Keratinocyte (primary cell): ENCODE measurements around the gene SMPD2. TPM values are rescaled to one million over a fixed set of nuclear protein-coding genes. Genes with fewer than 3 reads are reported as not detected.

Experiments
- DNase-seq: peaks from one replicate; pipeline ENCODE4 v3.0.0-alpha.2; 2011; ENCODE audit warnings: low read depth, missing footprints, low spot score
- FAIRE-seq: peaks from 2 replicates; lab custom pipeline; 2011; peaks lifted over from hg19 to GRCh38; lab: Jason Lieb, UNC
- H2AFZ ChIP-seq: 2 replicates; pipeline ENCODE4 v1.6.0; 2012; ENCODE audit warnings: low read length, control low read depth, inconsistent platforms; ENCODE audit not compliant: control insufficient read depth
- H3K27ac ChIP-seq: 2 replicates; pipeline ENCODE4 v1.5.1; 2011; ENCODE audit warnings: low read length; ENCODE audit not compliant: control insufficient read depth, insufficient read depth
- H3K27me3 ChIP-seq: 3 replicates; pipeline ENCODE4 v1.6.0; 2011; ENCODE audit warnings: low read length; ENCODE audit not compliant: control insufficient read depth, insufficient read depth; ENCODE audit errors: extremely low read depth
- H3K36me3 ChIP-seq, 2 experiments: 2 replicates in 1 of 2; 3 replicates in 1 of 2; pipeline ENCODE4 v1.5.1; 2011; ENCODE audit warnings: low read length in 2 of 2, mild to moderate bottlenecking in 1 of 2; ENCODE audit not compliant: control insufficient read depth in 2 of 2, insufficient read depth in 2 of 2; ENCODE audit errors: extremely low read depth in 1 of 2
- H3K4me1 ChIP-seq: 3 replicates; pipeline ENCODE4 v1.5.1; 2011; ENCODE audit warnings: low read length; ENCODE audit not compliant: control insufficient read depth, insufficient read depth; ENCODE audit errors: extremely low read depth
- H3K4me2 ChIP-seq: 3 replicates; pipeline ENCODE4 v1.6.0; 2011; ENCODE audit warnings: low read depth, low read length; ENCODE audit not compliant: control insufficient read depth, insufficient read depth; ENCODE audit errors: extremely low read depth
- H3K4me3 ChIP-seq, 3 experiments: fragments of 200-600 bp in 1 of 3; sonication (generic) in 1 of 3; 2 replicates in 2 of 3; 3 replicates in 1 of 3; pipeline ENCODE4 v1.5.1; 2011 to 2016; ENCODE audit warnings: low read length in 3 of 3, mild to moderate bottlenecking in 3 of 3, control low read depth in 2 of 3, inconsistent platforms in 1 of 3, low read depth in 1 of 3, mixed read lengths in 1 of 3, mixed run types in 1 of 3, moderate library complexity in 1 of 3; ENCODE audit not compliant: control insufficient read depth in 2 of 3, insufficient read depth in 2 of 3; ENCODE audit errors: extremely low read depth in 1 of 3
- H3K79me2 ChIP-seq: 2 replicates; pipeline ENCODE4 v1.6.0; 2012; ENCODE audit warnings: low read length; ENCODE audit not compliant: control insufficient read depth, insufficient read depth
- H3K9ac ChIP-seq: 3 replicates; pipeline ENCODE4 v1.6.0; 2011; ENCODE audit warnings: low read length; ENCODE audit not compliant: control insufficient read depth, insufficient read depth; ENCODE audit errors: extremely low read depth
- H3K9me1 ChIP-seq: 3 replicates; pipeline ENCODE4 v1.6.0; 2011; ENCODE audit warnings: low read length; ENCODE audit not compliant: control insufficient read depth, insufficient read depth; ENCODE audit errors: extremely low read depth
- H3K9me3 ChIP-seq: 2 replicates; pipeline ENCODE4 v1.5.1; 2012; ENCODE audit warnings: low read depth, low read length; ENCODE audit not compliant: control insufficient read depth
- H4K20me1 ChIP-seq: 3 replicates; pipeline ENCODE4 v1.6.0; 2011; ENCODE audit warnings: low read length; ENCODE audit not compliant: control insufficient read depth, insufficient read depth; ENCODE audit errors: extremely low read depth
- EZH2 ChIP-seq: IDR thresholded peaks from one replicate; pipeline ENCODE4 v1.6.1; 2012; ENCODE audit warnings: inconsistent platforms, mild to moderate bottlenecking, low read length, moderate library complexity
- dilution Hi-C: fragments of 300-500 bp; cut with MboI; formaldehyde crosslinking; loops from one replicate; pipeline ENCODE4 v1.7.0; 2020; ENCODE audit warnings: low sequenced_read_pairs; ENCODE audit not compliant: extremely low pct_ligation_motif_present
- polyA plus RNA-seq, 5 experiments: library from polyadenylated mRNA; depleted of rRNA in 3 of 5; stranded (reverse) in 3 of 5; stranded (forward) in 1 of 5; unstranded in 1 of 5; fragments of >200 nt; gene quantifications; 1 replicate in 1 of 5; 2 replicates in 3 of 5; 3 replicates in 1 of 5; pipeline versions ENCODE4 v1.2.1 to v1.2.3, GENCODE V29; 2011 to 2012; ENCODE audit warnings: missing spikeins in 2 of 5, low read depth in 1 of 5, low replicate concordance in 1 of 5
- TF ChIP-seq, protein P1 (sequence below), 3 experiments: IDR thresholded peaks in 1 of 3; conservative IDR thresholded peaks in 1 of 3; optimal IDR thresholded peaks in 1 of 3; 2 replicates in 2 of 3; 3 replicates in 1 of 3; pipeline versions ENCODE3 to v1.5.1; 2011; ENCODE audit warnings: low read length in 3 of 3, mild to moderate bottlenecking in 3 of 3, moderate library complexity in 2 of 3, control low read depth in 1 of 3, inconsistent platforms in 1 of 3; ENCODE audit not compliant: insufficient read depth in 2 of 3; ENCODE audit errors: extremely low read depth in 1 of 3

SMPD2 gene
- polyA plus RNA-seq, 1 donor (not counting 4 experiments of a cell fraction or from before 2014, with no cell fraction given): 11.7 TPM

DNA sequence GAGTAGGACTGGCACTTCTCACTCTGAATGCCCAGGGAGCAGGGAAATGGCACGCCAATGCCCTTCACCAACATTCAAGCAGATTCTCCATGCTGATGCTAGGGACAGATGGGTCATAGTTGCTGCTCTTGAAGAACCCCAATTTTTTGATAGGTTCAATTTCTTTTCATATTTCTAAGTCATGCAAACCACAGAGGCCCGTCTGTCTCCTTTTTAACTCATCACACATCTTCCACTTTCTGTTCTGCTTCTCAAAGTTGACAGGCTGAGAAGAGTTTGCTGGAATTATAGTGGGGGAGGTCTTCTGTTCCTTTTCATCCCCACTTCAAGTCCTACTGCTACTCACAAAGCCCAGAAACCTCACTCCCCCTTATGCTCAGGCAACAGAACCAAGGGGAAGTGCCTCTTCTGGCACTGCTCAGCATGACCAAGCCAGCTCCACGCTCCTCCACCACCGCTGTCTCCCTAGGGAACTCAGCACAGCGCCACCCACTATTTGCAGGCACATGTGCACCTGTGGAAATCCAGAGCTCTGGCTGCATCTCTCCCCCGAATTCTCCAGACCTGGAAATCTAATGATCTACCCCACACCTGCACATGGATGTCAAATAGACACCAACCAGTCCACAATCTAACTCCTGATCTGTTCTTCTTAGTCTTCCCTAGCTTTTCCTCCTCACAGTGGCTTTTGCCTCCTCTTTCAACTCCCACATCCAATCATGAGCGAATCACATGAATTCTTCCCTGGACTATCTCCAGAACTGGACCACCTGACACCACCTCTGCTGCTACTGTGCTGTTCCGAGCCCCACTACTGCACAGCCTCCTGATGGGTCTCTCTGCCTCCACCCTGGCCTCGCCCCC is 31.8 kb downstream of the SMPD2 start:
- peaks cover 37 to 42% of the 10 kb centered on the region in 2 experiments for H3K36me3 ChIP-seq
- H3K9me3 ChIP-seq: no peaks in the 10 kb centered on the region
- TF ChIP-seq EZH2: no peak
- TF ChIP-seq, protein P1, sequence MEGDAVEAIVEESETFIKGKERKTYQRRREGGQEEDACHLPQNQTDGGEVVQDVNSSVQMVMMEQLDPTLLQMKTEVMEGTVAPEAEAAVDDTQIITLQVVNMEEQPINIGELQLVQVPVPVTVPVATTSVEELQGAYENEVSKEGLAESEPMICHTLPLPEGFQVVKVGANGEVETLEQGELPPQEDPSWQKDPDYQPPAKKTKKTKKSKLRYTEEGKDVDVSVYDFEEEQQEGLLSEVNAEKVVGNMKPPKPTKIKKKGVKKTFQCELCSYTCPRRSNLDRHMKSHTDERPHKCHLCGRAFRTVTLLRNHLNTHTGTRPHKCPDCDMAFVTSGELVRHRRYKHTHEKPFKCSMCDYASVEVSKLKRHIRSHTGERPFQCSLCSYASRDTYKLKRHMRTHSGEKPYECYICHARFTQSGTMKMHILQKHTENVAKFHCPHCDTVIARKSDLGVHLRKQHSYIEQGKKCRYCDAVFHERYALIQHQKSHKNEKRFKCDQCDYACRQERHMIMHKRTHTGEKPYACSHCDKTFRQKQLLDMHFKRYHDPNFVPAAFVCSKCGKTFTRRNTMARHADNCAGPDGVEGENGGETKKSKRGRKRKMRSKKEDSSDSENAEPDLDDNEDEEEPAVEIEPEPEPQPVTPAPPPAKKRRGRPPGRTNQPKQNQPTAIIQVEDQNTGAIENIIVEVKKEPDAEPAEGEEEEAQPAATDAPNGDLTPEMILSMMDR (optimal IDR thresholded peaks at IDR 0.05 in 1 of 3, IDR thresholded peaks at IDR 0.05 in 1 of 3, conservative IDR thresholded peaks at IDR 0.05 in 1 of 3; ENCODE audit: extremely low read depth in 1 of 3, insufficient read depth in 2 of 3, low read length in 3 of 3): no peak
- FAIRE-seq: no peak
- H3K4me2 ChIP-seq: no peak overlapping the region
- no peaks in the 10 kb centered on the region for H4K20me1 ChIP-seq
- H3K4me1 ChIP-seq: no peaks in the 10 kb centered on the region
- dilution Hi-C loops: no loop called here
- H3K9ac ChIP-seq: no peak overlapping the region
- H3K27me3 ChIP-seq: no peaks in the 10 kb centered on the region
- peaks cover 9% of the 10 kb centered on the region for H3K79me2 ChIP-seq
- H3K4me3 ChIP-seq: no peak overlapping the region
- H2AFZ ChIP-seq: no peak overlapping the region
- DNase-seq: no peak
- H3K9me1 ChIP-seq: no peaks in the 10 kb centered on the region
- no peak overlapping the region for H3K27ac ChIP-seq

DNA sequence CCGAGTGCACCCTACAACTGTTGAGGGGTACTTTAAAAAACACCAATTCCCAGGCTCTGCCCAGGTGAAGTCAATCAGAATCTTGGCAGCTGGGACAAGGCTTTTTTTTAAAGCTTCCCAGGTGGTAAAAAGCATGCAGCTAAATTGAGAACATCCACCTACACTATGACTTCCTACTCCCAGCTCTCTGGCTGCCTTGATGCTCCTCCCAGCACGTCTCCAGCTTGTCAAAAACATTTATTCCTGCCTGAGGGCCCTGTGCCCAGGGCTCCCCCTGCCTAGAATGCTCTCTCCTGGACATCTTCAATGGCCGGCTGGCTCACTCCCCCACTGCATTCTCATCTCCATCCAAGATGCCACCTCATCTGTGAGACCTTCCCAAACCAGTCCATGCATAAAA is 32.6 kb downstream of the SMPD2 start:
- Histone ChIP-seq H3K9ac (no peak overlapping the region), H4K20me1 (peaks cover 3% of the 10 kb centered on the region), H3K9me1 (no peaks in the 10 kb centered on the region), H3K27me3 (no peaks in the 10 kb centered on the region), H3K79me2 (peaks cover 17% of the 10 kb centered on the region), H3K4me2 (no peak overlapping the region), H3K36me3 (peaks cover 41% of the 10 kb centered on the region in 2 experiments), H3K9me3 (no peaks in the 10 kb centered on the region), H3K4me3 (no peak overlapping the region), H3K27ac (no peak overlapping the region), H3K4me1 (no peaks in the 10 kb centered on the region), H2AFZ (no peak overlapping the region)
- dilution Hi-C loops: no loop called here
- FAIRE-seq (no peak), DNase-seq (no peak)
- TF ChIP-seq EZH2: no peak
- TF ChIP-seq, protein P1 (optimal IDR thresholded peaks at IDR 0.05 in 1 of 3, IDR thresholded peaks at IDR 0.05 in 1 of 3, conservative IDR thresholded peaks at IDR 0.05 in 1 of 3; ENCODE audit: extremely low read depth in 1 of 3, insufficient read depth in 2 of 3, low read length in 3 of 3): no peak
